Measurements from ENCODE around the gene DNAH14. TPM values are rescaled to one million over a fixed set of nuclear protein-coding genes. Genes with fewer than 3 reads are reported as not detected.

The DNAH14 gene
- total RNA-seq, 1 experiment from 2014 or later, result 39.7 TPM

GRCh38 chr1:225445639-225446594 is 516.4 kb downstream of the DNAH14 start:
- no peak overlapping the region for H4K8ac ChIP-seq (replicated peaks; ENCODE audit: insufficient read length, low read depth, low read length)
- TF ChIP-seq, protein P1, sequence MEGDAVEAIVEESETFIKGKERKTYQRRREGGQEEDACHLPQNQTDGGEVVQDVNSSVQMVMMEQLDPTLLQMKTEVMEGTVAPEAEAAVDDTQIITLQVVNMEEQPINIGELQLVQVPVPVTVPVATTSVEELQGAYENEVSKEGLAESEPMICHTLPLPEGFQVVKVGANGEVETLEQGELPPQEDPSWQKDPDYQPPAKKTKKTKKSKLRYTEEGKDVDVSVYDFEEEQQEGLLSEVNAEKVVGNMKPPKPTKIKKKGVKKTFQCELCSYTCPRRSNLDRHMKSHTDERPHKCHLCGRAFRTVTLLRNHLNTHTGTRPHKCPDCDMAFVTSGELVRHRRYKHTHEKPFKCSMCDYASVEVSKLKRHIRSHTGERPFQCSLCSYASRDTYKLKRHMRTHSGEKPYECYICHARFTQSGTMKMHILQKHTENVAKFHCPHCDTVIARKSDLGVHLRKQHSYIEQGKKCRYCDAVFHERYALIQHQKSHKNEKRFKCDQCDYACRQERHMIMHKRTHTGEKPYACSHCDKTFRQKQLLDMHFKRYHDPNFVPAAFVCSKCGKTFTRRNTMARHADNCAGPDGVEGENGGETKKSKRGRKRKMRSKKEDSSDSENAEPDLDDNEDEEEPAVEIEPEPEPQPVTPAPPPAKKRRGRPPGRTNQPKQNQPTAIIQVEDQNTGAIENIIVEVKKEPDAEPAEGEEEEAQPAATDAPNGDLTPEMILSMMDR (conservative IDR thresholded peaks at IDR 0.05), result no peak
- Mint-ChIP-seq H3K36me3 (ENCODE audit: insufficient read depth in 1 of 3, low read depth in 3 of 3) (no peaks in the 10 kb centered on the region), H3K4me3 (no peak overlapping the region), H3K9me3 (no peaks in the 10 kb centered on the region; a peak in 1 of 5 replicates), H3K4me1 (peaks cover 25 to 34% of the 10 kb centered on the region in 2 experiments), H3K27me3 (ENCODE audit: low read depth) (peaks cover 14% of the 10 kb centered on the region), H3K27ac (no peak overlapping the region; a peak in 1 of 7 replicates)
- H3K79me2 ChIP-seq (ENCODE audit: insufficient read depth, low read length), result no peaks in the 10 kb centered on the region
- no peak overlapping the region for H3T11ph ChIP-seq (ENCODE audit: low read length)
- H2AFZ ChIP-seq (ENCODE audit: low read length), result no peak overlapping the region
- H4K5ac ChIP-seq (ENCODE audit: insufficient read length, low read depth, low read length), result no peak overlapping the region
- H3K9ac ChIP-seq (ENCODE audit: extremely low read depth, insufficient read length, low read length), result no peak overlapping the region
- no peak overlapping the region for H3K27ac ChIP-seq (ENCODE audit: insufficient read length, low read depth, low read length)
- H3K79me1 ChIP-seq (ENCODE audit: insufficient read depth, low read depth, low read length, poor library complexity, severe bottlenecking), result no peaks in the 10 kb centered on the region
- no peak overlapping the region for H2BK20ac ChIP-seq (ENCODE audit: low read depth, low read length, poor library complexity, severe bottlenecking)
- no peak overlapping the region for H2BK120ac ChIP-seq (ENCODE audit: low read depth, low read length, poor library complexity, severe bottlenecking)
- no peaks in the 10 kb centered on the region for H3K9me3 ChIP-seq (ENCODE audit: control insufficient read depth, low read depth, low read length)
- no peak overlapping the region for H2BK15ac ChIP-seq (ENCODE audit: low read depth, low read length)
- no peak overlapping the region for H2AK5ac ChIP-seq (ENCODE audit: insufficient read length, low read length)
- H3K23me2 ChIP-seq (ENCODE audit: insufficient read length, low read depth, low read length, poor library complexity, severe bottlenecking), result no peaks in the 10 kb centered on the region
- no peak overlapping the region for H3K56ac ChIP-seq (ENCODE audit: insufficient read length, low read depth, low read length)
- no peak overlapping the region for H2BK12ac ChIP-seq (ENCODE audit: insufficient read length, low read depth, low read length)
- H3K4me1 ChIP-seq (ENCODE audit: insufficient read depth, low read length), result peaks cover 8% of the 10 kb centered on the region; the same call in 1 of the 2 replicates
- WGBS (ENCODE audit: extremely low coverage, insufficient read length, low lambda C conversion rate), result no CpG with 5 or more reads among the region's 9 CpGs
- H3K4me2 ChIP-seq (ENCODE audit: insufficient read depth, insufficient read length, low read length), result no peak overlapping the region
- H3K23ac ChIP-seq (ENCODE audit: insufficient read length, low read depth, low read length), result no peak overlapping the region
- no peak for DNase-seq
- H3K14ac ChIP-seq (ENCODE audit: insufficient read depth, low read length), result no peak overlapping the region
- no peak overlapping the region for H3K18ac ChIP-seq (ENCODE audit: insufficient read length, low read depth, low read length)
- H2BK5ac ChIP-seq (ENCODE audit: insufficient read length, low read length), result no peak overlapping the region
- H3K27me3 ChIP-seq (ENCODE audit: insufficient read depth, low read length), result no peaks in the 10 kb centered on the region
- H3K4ac ChIP-seq (ENCODE audit: low read depth, low read length), result no peak overlapping the region
- no peak overlapping the region for H4K91ac ChIP-seq (ENCODE audit: insufficient read length, low read depth, low read length)
- H4K20me1 ChIP-seq (ENCODE audit: control insufficient read depth, insufficient read depth, insufficient read length), result no peaks in the 10 kb centered on the region
